HG02840 (cell line): ENCODE results near the gene ARHGDIA.

Experiments
- ATAC-seq: cut with Tn5 transposase; IDR thresholded peaks from one replicate; pipeline ENCODE4 v1.9.1; 2021; ENCODE audit warnings: mild to moderate bottlenecking, moderate library complexity, moderate number of reproducible peaks; ENCODE audit not compliant: unreplicated experiment, low FRiP score

ARHGDIA gene

DNA sequence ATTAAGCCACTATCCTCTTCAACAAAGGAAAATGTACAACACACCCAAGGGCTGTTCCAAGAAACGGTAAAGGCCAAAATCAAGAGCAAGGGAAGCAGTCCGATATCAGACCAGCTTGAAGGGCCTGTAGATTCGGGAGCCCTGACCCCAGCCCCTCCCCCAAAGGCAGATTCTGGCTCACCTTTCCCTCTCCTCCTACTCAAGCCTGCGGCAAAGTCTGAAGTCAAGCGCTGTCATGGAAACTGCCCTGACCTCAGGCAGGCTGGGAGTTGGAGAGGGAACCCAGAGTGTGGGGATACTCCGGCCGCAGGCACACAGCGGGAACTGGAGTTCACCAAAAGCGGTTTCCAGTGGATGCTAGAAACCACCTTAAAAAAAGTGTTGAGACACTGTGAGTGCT lies 18.5 kb upstream of the ARHGDIA start:
- ATAC-seq = no peak

GRCh38 chr17:81888988-81889595 lies 18.0 kb upstream of the ARHGDIA start:
- ATAC-seq = no peak

GRCh38 chr17:81888105-81888987 lies 17.2 kb upstream of the ARHGDIA start:
- no peak for ATAC-seq

DNA sequence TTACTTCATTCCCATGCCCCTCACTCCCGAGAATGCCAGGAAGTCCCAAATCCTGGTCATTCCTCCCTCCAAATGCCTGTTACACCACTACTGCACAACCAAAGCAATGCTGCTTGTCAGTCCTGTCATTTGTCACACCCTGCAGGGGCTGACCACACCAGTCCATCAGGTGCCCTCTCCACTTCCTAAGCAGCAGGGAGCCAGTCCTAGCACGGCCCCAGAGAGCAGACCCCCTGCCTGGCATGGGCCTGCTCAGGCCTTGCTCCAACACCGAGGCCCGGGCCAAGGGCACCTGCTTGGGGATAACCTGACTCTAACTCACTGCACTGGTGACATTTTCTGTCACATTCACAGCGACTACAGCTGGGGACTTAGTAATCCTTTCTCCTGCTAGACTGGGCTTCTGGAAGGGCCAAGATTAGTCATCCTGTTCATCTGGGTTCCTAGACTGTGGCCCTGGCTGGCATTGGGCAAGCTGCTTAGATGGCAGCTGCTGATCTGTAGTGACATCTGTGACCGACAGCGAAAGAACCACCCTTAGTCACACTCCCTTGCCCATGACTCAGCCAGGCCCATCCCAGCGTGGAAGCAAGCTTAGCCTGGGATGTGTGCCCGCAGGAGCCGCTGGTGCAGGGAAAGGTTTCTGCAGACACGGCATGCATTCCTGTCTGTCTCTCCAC lies 14.9 kb upstream of the ARHGDIA start:
- no peak for ATAC-seq

- ATAC-seq = no peak
Observed at GRCh38 chr17:81885454-81885853, 14.3 kb upstream of the ARHGDIA start.

DNA sequence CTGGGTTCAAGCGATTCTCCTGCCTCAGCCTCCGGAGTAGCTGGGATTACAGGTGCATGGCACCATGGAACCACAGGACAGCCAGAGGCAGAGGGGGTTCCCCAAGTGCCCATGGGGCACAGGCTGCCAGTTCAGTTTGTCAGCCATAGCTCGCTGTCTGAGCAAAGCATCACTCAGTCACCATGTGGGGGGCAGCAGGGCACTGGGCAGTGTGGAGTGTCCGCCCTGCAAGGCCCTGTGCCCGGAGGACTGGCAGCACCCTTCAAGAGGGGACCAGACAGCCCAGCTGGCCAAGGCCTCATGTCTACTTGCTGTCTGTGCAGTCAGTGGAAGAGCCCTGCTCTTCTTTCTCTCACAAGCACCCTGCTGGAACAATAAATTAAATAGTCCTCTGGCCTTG lies 13.8 kb upstream of the ARHGDIA start:
- ATAC-seq = no peak

DNA sequence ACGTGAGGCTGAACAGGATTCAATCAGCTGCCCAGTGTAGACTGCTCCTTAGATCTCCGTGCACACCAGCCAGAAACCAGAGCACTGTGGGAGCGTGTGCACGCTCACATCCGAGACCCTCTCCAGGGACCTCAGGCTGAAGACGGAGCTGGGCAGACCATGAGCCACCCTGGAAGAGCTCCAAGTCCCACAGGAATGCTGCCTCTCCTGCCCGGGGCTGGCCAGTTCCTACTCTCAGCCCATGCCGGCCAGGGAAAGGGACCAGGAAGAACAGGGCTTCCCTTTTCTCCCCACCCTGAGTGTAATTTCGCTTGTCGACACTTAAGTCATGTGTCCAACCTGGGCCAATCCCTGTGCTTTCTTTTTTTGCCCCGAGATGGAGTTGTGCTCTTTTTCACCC lies 13.4 kb upstream of the ARHGDIA start:
- ATAC-seq = no peak

- ATAC-seq = no peak
Observed at GRCh38 chr17:81879121-81879520, 8.0 kb upstream of the ARHGDIA start.

DNA sequence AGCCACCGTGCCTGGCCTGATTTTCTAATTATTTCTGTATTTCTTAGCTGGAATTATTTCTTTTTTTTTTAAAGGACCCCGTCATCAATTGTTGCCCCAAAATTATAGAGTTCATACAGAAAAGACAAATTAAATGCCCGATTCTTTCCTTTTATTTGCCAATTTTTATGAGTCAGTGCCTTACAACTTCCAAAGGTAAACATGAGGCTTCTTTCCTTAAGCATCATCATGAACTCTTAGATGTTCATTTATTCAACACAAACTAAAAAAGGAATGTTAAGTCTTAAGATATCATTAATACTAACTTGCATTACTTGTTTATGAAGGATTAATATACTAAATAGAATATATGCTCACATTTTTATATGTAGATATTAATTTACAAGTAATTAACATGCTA lies 7.2 kb upstream of the ARHGDIA start:
- ATAC-seq = no peak

- no peak for ATAC-seq
Observed at GRCh38 chr17:81877569-81877968, 6.4 kb upstream of the ARHGDIA start.

DNA sequence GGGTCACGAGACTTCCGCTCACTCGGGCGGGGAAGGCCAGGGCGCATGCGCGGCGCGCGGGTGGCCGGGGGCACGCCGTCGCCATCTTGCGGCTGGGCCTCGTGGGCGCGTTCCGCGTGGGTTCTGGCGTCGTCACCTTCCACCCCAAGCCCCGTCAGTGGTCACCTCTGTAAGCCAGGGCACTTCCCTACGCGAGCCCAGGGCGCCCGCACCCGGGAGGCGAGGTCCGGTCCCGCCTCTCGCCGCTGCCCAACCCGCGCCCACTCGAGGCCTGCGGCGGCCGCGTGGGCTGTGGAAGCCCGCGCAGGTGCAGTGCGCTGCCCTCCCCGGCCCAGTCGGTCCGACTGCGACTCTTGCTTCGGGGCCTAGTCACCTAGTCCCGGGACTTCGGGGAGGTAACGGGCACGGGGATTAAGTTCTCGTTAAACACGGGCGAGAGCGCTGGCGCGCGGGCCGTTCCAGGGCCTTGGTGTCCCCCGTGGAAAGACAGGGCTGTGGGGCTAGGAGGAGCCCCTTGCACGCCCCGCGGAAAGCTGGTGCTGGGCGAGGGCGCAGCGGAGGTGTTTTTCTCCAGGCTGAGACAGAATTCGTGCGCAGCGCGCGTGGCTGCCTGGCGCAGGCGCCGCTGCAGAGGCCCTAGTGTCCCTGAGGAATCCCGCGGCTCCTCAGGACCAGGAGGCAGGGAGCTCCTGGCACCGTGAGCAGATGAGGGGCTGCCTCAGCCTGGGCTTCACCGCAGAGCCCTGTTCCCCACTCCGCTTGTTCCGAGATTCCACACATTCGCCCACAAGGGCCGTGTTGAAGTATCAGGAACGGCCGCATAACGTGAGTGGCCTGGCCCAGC lies 472 bp upstream of the ARHGDIA start:
- ATAC-seq = peak; percentile 62

- ATAC-seq = peak; percentile 12
Observed at GRCh38 chr17:81870131-81870980, 781 bp downstream of the ARHGDIA start.

GRCh38 chr17:81869221-81870130 lies 1.7 kb downstream of the ARHGDIA start:
- ATAC-seq = no peak

GRCh38 chr17:81868674-81869220 lies 2.4 kb downstream of the ARHGDIA start:
- ATAC-seq = no peak

GRCh38 chr17:81867991-81868673 lies 3.0 kb downstream of the ARHGDIA start:
- no peak for ATAC-seq

DNA sequence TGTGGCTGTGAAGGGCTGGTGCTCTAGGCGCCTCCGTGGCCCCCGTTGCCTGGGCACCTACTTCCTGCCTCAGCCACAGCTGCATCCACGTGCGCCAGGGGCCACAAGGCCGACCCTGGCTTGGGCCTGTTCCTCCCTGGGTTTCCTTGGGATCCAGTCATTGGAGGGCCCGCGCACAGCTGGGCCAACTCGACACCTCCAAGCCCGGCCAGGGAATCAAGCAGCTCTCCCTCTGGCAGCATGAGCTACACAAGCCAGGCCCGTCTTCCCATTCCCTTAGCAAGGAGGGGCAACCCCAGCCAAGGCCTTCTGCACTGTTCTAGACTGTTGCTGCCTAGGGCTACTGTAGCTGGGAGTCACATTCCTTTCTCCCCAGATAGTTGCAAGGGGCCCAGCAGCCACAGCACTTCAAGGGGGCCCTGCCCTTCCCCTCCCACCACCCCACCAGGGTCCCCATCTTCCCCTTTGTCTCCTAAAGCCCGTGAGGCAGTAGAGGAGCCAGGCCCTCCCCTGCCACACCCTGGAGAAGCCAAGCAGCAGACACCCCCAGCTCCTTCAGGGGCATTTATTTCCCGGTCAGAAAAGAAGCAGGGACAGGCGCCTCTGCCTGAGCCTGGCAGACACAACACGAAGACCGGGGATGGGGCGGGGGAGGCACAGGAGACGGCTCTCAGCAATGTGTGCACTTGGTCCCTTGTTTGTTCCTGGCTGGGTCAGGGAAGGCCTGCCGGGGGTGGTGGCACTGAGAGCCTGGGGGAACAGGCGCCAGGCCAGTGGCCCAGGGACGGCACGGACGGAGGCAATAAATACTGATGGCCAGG lies 3.8 kb downstream of the ARHGDIA start:
- no peak for ATAC-seq
